ENCODE measurements around the gene RARG.
A peak's percentile ranks its signal among the peaks of the same experiment; 100 is the strongest.
"Not testable (repeated sequence)": the region's sequence is repeated elsewhere in the genome, so short reads cannot be mapped to it uniquely, and the experiment has no call there.

Gene RARG

GRCh38 chr12:53170876-53171724, 60.9 kb downstream of the RARG start:
- DNase-seq (ENCODE audit: low spot score) = no peak

GRCh38 chr12:53170215-53170614, 61.8 kb downstream of the RARG start:
- DNase-seq (ENCODE audit: low spot score) = no peak

- no peak for DNase-seq (ENCODE audit: low spot score)
Observed at GRCh38 chr12:53169644-53170043, 62.4 kb downstream of the RARG start.

- no peak for DNase-seq (ENCODE audit: low spot score)
Observed at GRCh38 chr12:53166837-53167236, 65.2 kb downstream of the RARG start.

DNA sequence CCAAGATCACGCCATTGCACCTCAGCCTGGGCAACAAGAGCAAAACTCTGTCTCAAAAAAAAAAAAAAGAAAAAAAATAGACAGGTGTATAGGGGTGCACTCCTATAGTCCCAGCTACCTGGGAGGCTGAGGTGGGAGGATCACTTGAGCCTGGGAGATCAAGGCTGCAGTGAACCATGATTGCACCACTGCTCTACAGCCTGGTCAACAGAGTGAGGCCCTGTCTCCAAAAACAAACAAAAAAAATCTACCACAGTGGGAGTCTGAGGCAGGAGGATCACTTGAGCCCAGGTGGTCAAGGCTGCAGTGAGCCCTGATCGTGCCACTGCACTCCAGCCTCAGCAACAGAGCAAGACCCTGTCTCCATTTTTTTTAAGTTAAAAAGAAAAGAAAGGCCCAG, 69.0 kb downstream of the RARG start:
- not testable (repeated sequence) for DNase-seq (ENCODE audit: low spot score)

- no peak for DNase-seq (ENCODE audit: low spot score)
Observed at GRCh38 chr12:53161119-53161911, 70.7 kb downstream of the RARG start.

DNA sequence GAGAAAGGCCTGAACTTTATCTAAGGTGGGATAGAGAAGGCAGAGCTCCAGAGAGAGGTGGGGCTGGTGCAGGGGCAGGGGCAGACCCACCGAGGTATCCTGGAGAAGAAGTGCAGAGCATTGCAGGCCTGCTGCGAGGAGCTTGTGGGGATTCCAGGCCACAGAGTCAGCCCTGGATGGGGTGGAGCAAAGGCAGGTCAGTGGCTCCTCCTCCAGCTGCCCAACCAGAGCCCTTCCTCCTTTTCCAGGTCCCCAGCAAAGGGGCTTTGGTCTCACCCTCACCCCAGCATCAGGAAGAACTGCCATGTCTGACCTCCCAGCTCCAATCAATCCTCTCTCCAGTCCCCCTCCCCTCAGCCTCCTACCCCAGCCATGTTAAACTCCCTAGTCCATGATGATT, 71.3 kb downstream of the RARG start:
- peak; percentile 18 for DNase-seq (ENCODE audit: low spot score)
